WERI-Rb-1 (cell line): ENCODE results near the gene C2orf68.

Experiments
- DNase-seq: peaks from one replicate; pipeline ENCODE4 v3.0.0-alpha.2; 2020
- H3K27ac ChIP-seq: fragments of 250-450 bp; sonication (Bioruptor Pico); 2 replicates; pipeline ENCODE4 v1.5.1; 2020; ENCODE audit warnings: mild to moderate bottlenecking, moderate library complexity
- H3K27me3 ChIP-seq: fragments of 250-450 bp; sonication (Bioruptor Pico); 2 replicates; pipeline ENCODE4 v1.5.1; 2021; ENCODE audit warnings: mild to moderate bottlenecking, low read depth, moderate library complexity; ENCODE audit not compliant: insufficient read depth, severe bottlenecking
- H3K36me3 ChIP-seq: fragments of 250-450 bp; sonication (Bioruptor Pico); 2 replicates; pipeline ENCODE4 v1.5.1; 2020; ENCODE audit warnings: mild to moderate bottlenecking, moderate library complexity
- H3K4me3 ChIP-seq: 2 replicates; pipeline ENCODE4 v1.5.1; 2011; ENCODE audit warnings: low read depth, mild to moderate bottlenecking, control low read depth, low read length
- H3K9me3 ChIP-seq: fragments of 250-450 bp; sonication (Bioruptor Pico); 2 replicates; pipeline ENCODE4 v1.5.1; 2021; ENCODE audit warnings: mild to moderate bottlenecking, moderate library complexity; ENCODE audit not compliant: severe bottlenecking
- CTCF ChIP-seq: IDR thresholded peaks from 2 replicates; pipeline ENCODE4 v1.5.1; 2011; ENCODE audit warnings: low read depth, mild to moderate bottlenecking, control low read depth, inconsistent platforms, low read length

The C2orf68 gene

GRCh38 chr2:85649201-85650190, 37.6 kb upstream of the C2orf68 start:
- no peak overlapping the region for H3K27ac ChIP-seq

GRCh38 chr2:85648619-85649018, 36.8 kb upstream of the C2orf68 start:
- DNase-seq = peak; percentile 25
- Histone ChIP-seq H3K9me3 (no peaks in the 10 kb centered on the region), H3K4me3 (no peak overlapping the region), H3K27ac (no peak overlapping the region), H3K36me3 (peaks cover 85% of the 10 kb centered on the region), H3K27me3 (no peaks in the 10 kb centered on the region)
- peak; percentile 47 for TF ChIP-seq CTCF

More at GRCh38 chr2:85649201-85650190, 37.6 kb upstream of the C2orf68 start:
- DNase-seq = no peak
- Histone ChIP-seq H3K27me3 (no peaks in the 10 kb centered on the region), H3K9me3 (no peaks in the 10 kb centered on the region), H3K36me3 (peaks cover 83% of the 10 kb centered on the region), H3K4me3 (no peak overlapping the region)
- no peak for TF ChIP-seq CTCF

GRCh38 chr2:85647823-85648526, 36.1 kb upstream of the C2orf68 start:
- Histone ChIP-seq H3K36me3 (peaks cover 90% of the 10 kb centered on the region), H3K27me3 (no peaks in the 10 kb centered on the region), H3K27ac (no peak overlapping the region), H3K4me3 (no peak overlapping the region), H3K9me3 (no peaks in the 10 kb centered on the region)
- no peak for DNase-seq
- TF ChIP-seq CTCF = no peak

DNA sequence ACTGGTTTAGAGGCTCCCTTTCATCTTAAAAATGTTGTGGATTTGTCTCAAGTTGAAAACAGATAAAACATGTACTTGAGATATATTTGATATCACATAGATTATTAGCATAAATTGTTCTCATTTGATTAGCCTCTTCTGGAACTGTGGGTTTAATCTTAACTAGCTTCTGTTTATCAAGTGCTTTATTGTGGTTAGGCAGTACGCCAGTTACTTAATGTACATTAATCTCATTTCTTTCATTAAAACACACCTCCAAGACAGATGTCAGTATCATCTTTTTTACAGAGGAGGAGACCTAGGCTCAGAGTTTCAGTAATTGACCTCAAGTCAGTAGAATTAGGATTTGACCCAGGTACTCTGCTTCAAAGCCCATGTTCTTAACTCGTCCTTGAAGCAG, 34.3 kb upstream of the C2orf68 start:
- Histone ChIP-seq H3K27ac (no peak overlapping the region), H3K9me3 (no peaks in the 10 kb centered on the region), H3K4me3 (no peak overlapping the region), H3K27me3 (no peaks in the 10 kb centered on the region), H3K36me3 (peaks cover 96% of the 10 kb centered on the region)
- no peak for DNase-seq
- no peak for TF ChIP-seq CTCF

GRCh38 chr2:85644909-85645308, 33.0 kb upstream of the C2orf68 start:
- no peak overlapping the region for H3K4me3 ChIP-seq
- H3K27ac ChIP-seq = no peak overlapping the region
- no peaks in the 10 kb centered on the region for H3K27me3 ChIP-seq
- DNase-seq = no peak
- H3K9me3 ChIP-seq = no peaks in the 10 kb centered on the region
- peaks cover 97% of the 10 kb centered on the region for H3K36me3 ChIP-seq
- TF ChIP-seq CTCF = no peak
